ENCODE results near the gene MCC.

DNA sequence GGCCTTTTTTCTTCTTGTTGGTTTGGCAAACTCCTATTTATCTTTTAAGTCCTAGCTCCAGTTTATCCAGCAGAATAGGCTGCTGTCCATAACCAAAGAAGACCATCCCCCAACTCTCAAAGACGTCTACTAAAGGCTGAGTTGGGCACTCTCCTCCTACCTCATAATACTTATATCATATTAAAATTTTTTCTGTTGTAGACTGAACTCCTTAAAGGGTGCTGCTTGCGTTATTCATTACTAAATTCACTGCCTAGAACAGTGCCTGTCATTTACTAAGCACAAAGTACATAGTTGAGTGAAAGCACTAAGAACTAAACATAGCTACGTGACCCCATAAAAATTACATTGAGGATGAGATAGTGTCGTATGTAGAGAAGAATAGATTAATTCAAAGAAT lies 490.0 kb downstream of the MCC start:
- TF ChIP-seq POLR2A (IDR thresholded peaks at IDR 0.05; ENCODE audit: low read length) (no peak), GATA1 (IDR thresholded peaks at IDR 0.05; ENCODE audit: low read depth, low read length) (no peak)

All from erythroblast (primary cell).